ENCODE measurements around the gene GIGYF2. TPM values are rescaled to one million over a fixed set of nuclear protein-coding genes. Genes with fewer than 3 reads are reported as not detected.

Gene GIGYF2
- total RNA-seq, 1 experiment from 2014 or later = 55.3 TPM

- Histone ChIP-seq H3K23ac (ENCODE audit: insufficient read length, low read depth, low read length) (no peak overlapping the region), H2BK20ac (ENCODE audit: low read depth, low read length, poor library complexity, severe bottlenecking) (no peak overlapping the region), H4K5ac (ENCODE audit: insufficient read length, low read depth, low read length) (no peak overlapping the region), H4K91ac (ENCODE audit: insufficient read length, low read depth, low read length) (no peak overlapping the region), H3K18ac (ENCODE audit: insufficient read length, low read depth, low read length) (no peak overlapping the region), H4K8ac (replicated peaks; ENCODE audit: insufficient read length, low read depth, low read length) (no peak overlapping the region), H3K27ac (ENCODE audit: insufficient read length, low read depth, low read length) (no peak overlapping the region), H3K4me2 (ENCODE audit: insufficient read depth, insufficient read length, low read length) (no peak overlapping the region), H3K23me2 (ENCODE audit: insufficient read length, low read depth, low read length, poor library complexity, severe bottlenecking) (no peaks in the 10 kb centered on the region), H3K56ac (ENCODE audit: insufficient read length, low read depth, low read length) (no peak overlapping the region), H3K9ac (ENCODE audit: extremely low read depth, insufficient read length, low read length) (no peak overlapping the region), H3K79me1 (ENCODE audit: insufficient read depth, low read depth, low read length, poor library complexity, severe bottlenecking) (peaks cover 4% of the 10 kb centered on the region), H3K9me3 (ENCODE audit: control insufficient read depth, low read depth, low read length) (no peaks in the 10 kb centered on the region), H3K4ac (ENCODE audit: low read depth, low read length) (no peak overlapping the region), H3K4me1 (ENCODE audit: insufficient read depth, low read length) (no peaks in the 10 kb centered on the region), H3K27me3 (ENCODE audit: insufficient read depth, low read length) (no peaks in the 10 kb centered on the region), H4K20me1 (ENCODE audit: control insufficient read depth, insufficient read depth, insufficient read length) (no peaks in the 10 kb centered on the region), H3K79me2 (ENCODE audit: insufficient read depth, low read length) (no peaks in the 10 kb centered on the region; the same call in 1 of the 2 replicates), H2BK5ac (ENCODE audit: insufficient read length, low read length) (no peak overlapping the region), H3T11ph (ENCODE audit: low read length) (no peak overlapping the region), H2AK5ac (ENCODE audit: insufficient read length, low read length) (no peak overlapping the region), H2BK12ac (ENCODE audit: insufficient read length, low read depth, low read length) (no peak overlapping the region), H2BK120ac (ENCODE audit: low read depth, low read length, poor library complexity, severe bottlenecking) (no peak overlapping the region), H3K14ac (ENCODE audit: insufficient read depth, low read length) (no peak overlapping the region), H2BK15ac (ENCODE audit: low read depth, low read length) (no peak overlapping the region), H2AFZ (ENCODE audit: low read length) (no peak overlapping the region)
- no peak overlapping the region for H3K4me3 Mint-ChIP-seq
- H3K36me3 Mint-ChIP-seq (ENCODE audit: insufficient read depth in 1 of 3, low read depth in 3 of 3) = peaks cover 17 to 56% (median 49%) of the 10 kb centered on the region in 3 experiments
- no peak for TF ChIP-seq CTCF (conservative IDR thresholded peaks at IDR 0.05)
- no peak for DNase-seq
- no peak overlapping the region for H3K27ac Mint-ChIP-seq
- H3K9me3 Mint-ChIP-seq = no peaks in the 10 kb centered on the region
- H3K27me3 Mint-ChIP-seq (ENCODE audit: low read depth) = no peaks in the 10 kb centered on the region
- peaks cover 11% of the 10 kb centered on the region in 2 experiments for H3K4me1 Mint-ChIP-seq
Observed at GRCh38 chr2:232798187-232798586, 101.1 kb downstream of the GIGYF2 start.

Data from H9 (cell line).